H1 (cell line): ENCODE measurements around the gene RAB3C. TPM values are rescaled to one million over a fixed set of nuclear protein-coding genes. Genes with fewer than 3 reads are reported as not detected.

Source experiments
- CHD2 ChIP-seq: IDR thresholded peaks from 2 replicates; pipeline ENCODE4 v1.6.1; 2012; ENCODE audit warnings: low read length, improper control_type of control experiment
- polyA plus RNA-seq, 7 experiments: library from polyadenylated mRNA; depleted of rRNA in 3 of 7; stranded (reverse) in 5 of 7; unstranded in 2 of 7; fragments of >200 nt in 5 of 7; fragments of 200-250 nt in 2 of 7; gene quantifications; 1 replicate in 5 of 7; 2 replicates in 1 of 7; 4 replicates in 1 of 7; pipeline versions ENCODE4 v1.2.1 to v1.2.3, GENCODE V29; 2011 to 2013; ENCODE audit warnings: missing spikeins in 2 of 7, mixed read lengths in 2 of 7
- total RNA-seq: library from RNA; stranded (reverse); fragmentation: NEBNext Ultra II Directional; extraction: Animal tissue kit (Norgen Biotek cat#: 25700); gene quantifications from 2 replicates; pipeline ENCODE4 v1.2.1, GENCODE V29; 2021

Gene RAB3C
- total and polyA plus RNA-seq, 2 of the 8 experiments (the other 6 are each of a cell fraction or from before 2014, with no cell fraction given) = 14.7 to 18.3 TPM

DNA sequence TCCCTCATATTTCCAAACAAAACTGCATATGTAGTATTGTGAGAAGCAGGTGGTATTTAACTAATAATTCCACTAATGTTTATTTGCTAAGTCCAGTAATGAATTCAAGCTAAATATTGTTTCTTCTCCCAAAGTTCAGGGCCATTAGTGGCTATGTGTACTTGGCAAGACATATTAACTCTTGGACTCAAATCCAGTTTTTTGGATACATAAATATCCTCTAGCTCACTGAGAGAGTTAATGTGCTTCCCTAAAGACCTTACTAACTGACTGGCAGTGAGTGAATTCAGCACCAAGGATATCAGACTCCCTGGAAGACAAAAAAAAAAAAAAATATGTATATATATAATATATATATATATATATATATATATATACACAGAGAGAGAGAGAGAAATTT is 214.1 kb downstream of the RAB3C start (continued):
- TF ChIP-seq CHD2 = no peak
- TF ChIP-seq, all 59 proteins: peak for 0
